Gastroesophageal sphincter (tissue), 4 donors: ENCODE data around the gene TUBB6. TPM values are rescaled to one million over a fixed set of nuclear protein-coding genes. Genes with fewer than 3 reads are reported as not detected.

Experiments used
- ATAC-seq: fragments of 150-250 bp; one replicate; pipeline ENCODE4 v1.9.1; 2016; ENCODE audit warnings: mild to moderate bottlenecking, moderate library complexity
- H3K27ac ChIP-seq, 4 donors: fragments of 200-600 bp; sonication (generic) in 3 of 4; 1 replicate in 3 of 4; 2 replicates in 1 of 4; pipeline ENCODE4 v1.5.1; 2016 to 2019
- H3K27me3 ChIP-seq: fragments of 200-600 bp; sonication (generic); one replicate; pipeline ENCODE4 v1.5.1; 2019
- H3K36me3 ChIP-seq, 2 donors: fragments of 200-600 bp; sonication (generic); one replicate each; pipeline ENCODE4 v1.5.1; 2019; ENCODE audit warnings: control low read depth in 1 of 2
- H3K4me1 ChIP-seq, 3 donors: fragments of 200-600 bp; sonication (generic); 1 replicate in 2 of 3; 2 replicates in 1 of 3; pipeline ENCODE4 v1.5.1; 2016 to 2019; ENCODE audit warnings: control low read depth in 2 of 3
- H3K4me3 ChIP-seq, 2 donors: fragments of 200-600 bp; sonication (generic); one replicate each; pipeline ENCODE4 v1.5.1; 2019; ENCODE audit warnings: mild to moderate bottlenecking in 1 of 2, moderate library complexity in 1 of 2
- H3K9me3 ChIP-seq, 3 donors: fragments of 200-600 bp; sonication (generic); one replicate each; pipeline ENCODE4 v1.5.1; 2017 to 2019; ENCODE audit warnings: control low read depth in 2 of 3
- CTCF ChIP-seq, 4 experiments: fragments of 200-600 bp in 2 of 4; fragments of 450-650 bp in 2 of 4; sonication (generic) in 1 of 4; IDR thresholded peaks; one replicate each; pipeline ENCODE4 v1.5.1; 2017 to 2019; ENCODE audit warnings: antibody characterized with exemption in 4 of 4, mild to moderate bottlenecking in 2 of 4, moderate library complexity in 2 of 4
- EP300 ChIP-seq: sonication (generic); formaldehyde crosslinking; IDR thresholded peaks from one replicate; pipeline ENCODE4 v1.6.1; 2017; ENCODE audit warnings: antibody characterized with exemption, mild to moderate bottlenecking
- POLR2A ChIP-seq, 2 donors: fragments of 450-650 bp; IDR thresholded peaks; one replicate each; pipeline ENCODE4 v1.6.1; 2017; ENCODE audit warnings: antibody characterized with exemption in 2 of 2, mild to moderate bottlenecking in 2 of 2, moderate library complexity in 1 of 2
- POLR2AphosphoS5 ChIP-seq: sonication (generic); formaldehyde crosslinking; IDR thresholded peaks from one replicate; pipeline ENCODE4 v1.6.1; 2017; ENCODE audit warnings: antibody characterized with exemption
- WGBS, 2 donors: methylation state at CpG; one replicate each; pipeline ENCODE4 v1.1.5; 2018; ENCODE audit warnings: low coverage in 1 of 2; 5-methylcytosine and 5-hydroxymethylcytosine counted together
- total RNA-seq, 4 donors: library from RNA; depleted of rRNA; stranded (reverse); fragments of >200 nt; gene quantifications; one replicate each; pipeline ENCODE4 v1.1.0, GENCODE V29; 2016

The TUBB6 gene
- total RNA-seq, 4 donors from 2014 or later, result 398 to 983 (median 654) TPM

DNA sequence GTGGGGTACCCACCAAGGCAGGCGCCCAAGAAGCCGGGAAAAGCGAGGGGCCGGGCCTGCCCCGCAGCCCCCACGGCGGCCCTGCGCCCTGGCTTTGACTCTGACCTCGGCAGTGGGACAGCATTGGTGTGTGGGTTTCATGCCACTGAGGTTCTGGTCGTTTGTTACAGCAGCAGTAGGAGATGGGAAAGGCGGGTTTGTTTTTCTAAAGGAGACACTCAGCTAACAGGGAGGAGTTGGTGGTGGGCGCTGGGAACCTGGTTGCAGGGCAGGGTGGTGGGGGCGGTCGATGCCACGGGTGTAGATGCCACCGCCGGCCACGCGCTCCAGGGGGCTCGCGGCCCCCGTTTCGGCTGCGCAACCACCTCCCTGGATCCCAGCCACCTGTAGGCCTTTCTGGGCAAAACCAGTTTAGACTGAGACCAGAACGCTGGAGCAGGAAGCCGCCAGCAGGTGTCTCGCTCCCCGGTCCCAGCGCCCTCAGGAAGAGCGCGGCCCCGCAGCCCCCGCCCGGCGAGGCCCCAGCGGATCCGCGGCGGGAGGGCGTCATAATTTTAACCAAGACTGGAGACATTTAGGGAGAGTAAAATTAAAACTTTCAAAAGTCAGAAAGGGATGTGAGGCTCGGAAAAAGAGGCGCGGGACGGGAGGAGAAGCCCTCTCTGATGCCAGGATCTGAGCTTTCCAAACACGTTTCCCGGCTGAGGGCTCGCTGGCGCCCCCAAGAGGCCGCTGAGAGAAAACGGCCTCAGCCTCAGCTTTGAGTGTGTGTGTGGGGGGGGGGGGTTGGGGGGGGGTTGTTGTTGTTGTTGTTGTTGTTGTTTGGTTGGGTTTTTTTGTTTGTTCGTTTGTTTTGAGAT is 36.4 kb upstream of the TUBB6 start:
- H3K4me3 ChIP-seq, result peak overlapping the region; percentile 28 to 52
- peak overlapping the region; percentile 8 to 85 (median 75) for H3K27ac ChIP-seq
- H3K9me3 ChIP-seq, result no peaks in the 10 kb centered on the region
- no peaks in the 10 kb centered on the region for H3K27me3 ChIP-seq
- WGBS, 2 donors, result 0% methylated on average over 12 of the region's 51 CpGs; no CpG with 5 or more reads in 1 of the 2 donors
- peak; percentile 97 for ATAC-seq
- TF ChIP-seq POLR2AphosphoS5 (peak; percentile 21), EP300 (no peak), CTCF (IDR thresholded peaks at IDR 0.05) (peak in 3 of 4 experiments; percentile 82 to 86 (median 84)), POLR2A (IDR thresholded peaks at IDR 0.05) (no peak)
- H3K4me1 ChIP-seq, result peaks cover 0 to 18% (median 5%) of the 10 kb centered on the region in 3 donors
- no peaks in the 10 kb centered on the region for H3K36me3 ChIP-seq

DNA sequence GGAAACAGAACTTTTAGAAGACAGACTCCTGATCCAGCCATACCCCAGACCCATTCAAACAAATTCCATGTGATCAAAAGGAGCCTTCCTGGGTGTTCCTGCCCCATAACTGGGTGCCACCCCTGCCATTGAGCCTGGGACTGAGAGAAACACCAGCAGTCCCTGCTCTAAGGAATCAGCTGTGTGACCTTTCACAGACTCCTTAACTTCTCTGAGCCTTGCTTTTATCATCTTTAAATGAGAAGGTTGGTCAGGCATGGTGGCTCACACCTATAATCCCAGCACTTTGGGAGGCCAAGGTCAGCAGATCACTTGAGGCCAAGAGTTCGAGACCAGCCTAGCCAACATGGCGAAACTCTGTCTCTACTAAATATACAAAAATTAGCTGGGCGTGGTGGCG is 33.2 kb upstream of the TUBB6 start:
- TF ChIP-seq CTCF (IDR thresholded peaks at IDR 0.05) (no peak), POLR2AphosphoS5 (no peak), POLR2A (IDR thresholded peaks at IDR 0.05) (no peak), EP300 (no peak)
- Histone ChIP-seq H3K4me3 (no peak overlapping the region), H3K9me3 (no peaks in the 10 kb centered on the region), H3K27me3 (no peaks in the 10 kb centered on the region), H3K27ac (no peak overlapping the region), H3K36me3 (no peaks in the 10 kb centered on the region), H3K4me1 (peaks cover 0 to 44% (median 9%) of the 10 kb centered on the region in 3 donors)
- 100% methylated on average over 1 to 4 of the region's 4 CpGs for WGBS, 2 donors
- no peak for ATAC-seq

DNA sequence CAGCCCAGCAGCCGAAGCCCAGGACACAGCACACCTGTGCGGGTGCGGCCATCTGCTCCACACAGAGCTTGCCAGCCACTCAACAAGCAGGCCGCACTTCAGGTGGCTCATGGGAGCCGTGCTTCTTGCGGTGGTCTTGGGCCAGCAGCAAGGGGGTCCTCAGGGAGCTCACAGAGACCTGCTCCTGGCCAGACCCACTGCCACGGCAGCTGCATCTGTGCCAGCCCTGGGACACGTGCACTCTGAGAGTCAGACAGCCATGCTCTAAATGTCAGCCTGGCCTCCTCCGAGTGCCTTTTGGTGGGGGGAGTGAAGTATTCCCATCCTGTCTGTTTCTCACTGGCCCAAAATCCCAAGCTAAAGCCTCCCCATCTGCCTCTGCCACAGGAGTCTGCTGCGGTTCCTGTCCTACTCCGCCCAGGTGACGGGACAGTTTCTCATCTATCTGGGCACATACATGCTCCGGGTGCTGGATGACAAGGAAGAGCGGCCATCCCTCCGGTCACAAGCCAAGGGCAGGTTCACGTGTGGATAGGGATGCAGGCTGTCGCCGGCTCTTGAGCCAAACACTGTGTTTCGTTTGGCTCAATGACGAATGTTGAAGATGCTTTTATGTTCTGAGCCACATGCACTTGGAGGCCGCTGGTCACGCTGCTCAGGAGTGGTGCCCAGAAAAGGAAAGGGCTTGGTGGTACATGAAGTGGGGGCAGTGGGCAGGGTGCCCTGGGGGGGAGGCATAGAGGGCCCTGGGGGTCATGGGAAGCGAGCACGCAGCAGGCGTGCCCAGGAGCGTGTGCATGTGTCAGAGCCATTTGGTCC is 31.1 kb upstream of the TUBB6 start:
- no peak overlapping the region for H3K4me3 ChIP-seq
- H3K27me3 ChIP-seq, result no peaks in the 10 kb centered on the region
- no peaks in the 10 kb centered on the region for H3K36me3 ChIP-seq
- no peak for ATAC-seq
- TF ChIP-seq POLR2A (IDR thresholded peaks at IDR 0.05) (no peak), CTCF (IDR thresholded peaks at IDR 0.05) (no peak), EP300 (no peak), POLR2AphosphoS5 (no peak)
- no peaks in the 10 kb centered on the region for H3K9me3 ChIP-seq
- H3K27ac ChIP-seq, result peak overlapping the region; percentile 3 to 98 (median 84)
- peaks cover 0 to 59% (median 9%) of the 10 kb centered on the region in 3 donors for H3K4me1 ChIP-seq
- WGBS, 2 donors, result 60% methylated on average over 7 of the region's 26 CpGs; no CpG with 5 or more reads in 1 of the 2 donors

- H3K36me3 ChIP-seq, result no peaks in the 10 kb centered on the region
- WGBS, 2 donors, result 40% methylated on average over 2 of the region's 7 CpGs; no CpG with 5 or more reads in 1 of the 2 donors
- peak overlapping the region; percentile 93 to 98 (median 95) for H3K27ac ChIP-seq
Measured at GRCh38 chr18:12278215-12278671, 29.8 kb upstream of the TUBB6 start.

More at GRCh38 chr18:12278215-12278671, 29.8 kb upstream of the TUBB6 start:
- peak in 2 of 4 experiments; percentile 25 to 40 for TF ChIP-seq CTCF (IDR thresholded peaks at IDR 0.05)
- no peak for TF ChIP-seq POLR2A (IDR thresholded peaks at IDR 0.05)
- no peak for TF ChIP-seq POLR2AphosphoS5
- TF ChIP-seq EP300, result no peak
- Histone ChIP-seq H3K4me1 (peaks cover 0 to 65% (median 9%) of the 10 kb centered on the region in 3 donors), H3K4me3 (peak overlapping the region; percentile 43 to 57), H3K9me3 (no peaks in the 10 kb centered on the region), H3K27me3 (no peaks in the 10 kb centered on the region)
- ATAC-seq, result no peak
